ENCODE results near the gene CASP2.

Gene CASP2

GRCh38 chr7:143354965-143355364 is 66.8 kb downstream of the CASP2 start:
- no peaks in the 10 kb centered on the region for H3K36me3 ChIP-seq (ENCODE audit: control insufficient read depth, insufficient read depth, low read length)
- H3K9ac ChIP-seq (ENCODE audit: low read length): no peak overlapping the region
- no peak overlapping the region for H3K27ac ChIP-seq (ENCODE audit: low read depth, low read length)
- H3K4me3 ChIP-seq (ENCODE audit: low read length): no peak overlapping the region
- H3K4me1 ChIP-seq (ENCODE audit: control insufficient read depth, insufficient read depth, low read length): no peaks in the 10 kb centered on the region
- no peaks in the 10 kb centered on the region for H3K27me3 ChIP-seq (ENCODE audit: control insufficient read depth, insufficient read depth, low read length)

GRCh38 chr7:143355450-143356385 is 67.6 kb downstream of the CASP2 start:
- H3K9ac ChIP-seq (ENCODE audit: low read length): no peak overlapping the region
- peaks cover 1% of the 10 kb centered on the region for H3K27me3 ChIP-seq (ENCODE audit: control insufficient read depth, insufficient read depth, low read length)
- H3K4me1 ChIP-seq (ENCODE audit: control insufficient read depth, insufficient read depth, low read length): no peaks in the 10 kb centered on the region
- H3K27ac ChIP-seq (ENCODE audit: low read depth, low read length): no peak overlapping the region
- H3K4me3 ChIP-seq (ENCODE audit: low read length): no peak overlapping the region
- H3K36me3 ChIP-seq (ENCODE audit: control insufficient read depth, insufficient read depth, low read length): no peaks in the 10 kb centered on the region

- Histone ChIP-seq H3K27ac (ENCODE audit: low read depth, low read length) (no peak overlapping the region), H3K4me3 (ENCODE audit: low read length) (no peak overlapping the region), H3K4me1 (ENCODE audit: control insufficient read depth, insufficient read depth, low read length) (no peaks in the 10 kb centered on the region), H3K9ac (ENCODE audit: low read length) (no peak overlapping the region), H3K27me3 (ENCODE audit: control insufficient read depth, insufficient read depth, low read length) (peaks cover 4% of the 10 kb centered on the region), H3K36me3 (ENCODE audit: control insufficient read depth, insufficient read depth, low read length) (no peaks in the 10 kb centered on the region)
These were observed 68.4 kb downstream of the CASP2 start for GRCh38 chr7:143356414-143357050.

Measured in rectal smooth muscle tissue (tissue), 1 donor.